Upper lobe of right lung (tissue), 1 donor: ENCODE data around the gene RNF152. TPM values are rescaled to one million over a fixed set of nuclear protein-coding genes. Genes with fewer than 3 reads are reported as not detected.

Experiments
- ATAC-seq: fragments of 200-7000 bp; cut with Tn5 transposase; one replicate; pipeline ENCODE4 v1.9.1; 2020; ENCODE audit warnings: mild to moderate bottlenecking, moderate library complexity
- DNase-seq: peaks from one replicate; pipeline ENCODE4 v3.0.0-alpha.2; 2020
- H3K27ac ChIP-seq: fragments of 200-600 bp; one replicate; pipeline ENCODE4 v1.8.0; 2022
- H3K27me3 ChIP-seq: fragments of 200-600 bp; one replicate; pipeline ENCODE4 v1.8.0; 2022; ENCODE audit warnings: mild to moderate bottlenecking
- H3K36me3 ChIP-seq: fragments of 200-600 bp; one replicate; pipeline ENCODE4 v1.8.0; 2022
- H3K4me1 ChIP-seq: fragments of 200-600 bp; one replicate; pipeline ENCODE4 v1.8.0; 2022
- H3K4me3 ChIP-seq: fragments of 200-600 bp; one replicate; pipeline ENCODE4 v1.8.0; 2022; ENCODE audit warnings: mild to moderate bottlenecking
- H3K9me3 ChIP-seq: fragments of 200-600 bp; one replicate; pipeline ENCODE4 v1.8.0; 2022
- CTCF ChIP-seq: fragments of 200-600 bp; IDR thresholded peaks from one replicate; pipeline ENCODE4 v1.8.0; 2022; ENCODE audit warnings: antibody characterized with exemption
- intact Hi-C: fragments of 100-400 bp; cut with DNase I; formaldehyde crosslinking; loops from one replicate; pipeline ENCODE4 v1.11.0; 2022
- total RNA-seq: library from RNA; stranded (reverse); fragmentation: NEBNext Ultra II Directional; extraction: Animal tissue kit (Norgen Biotek cat#: 25700); gene quantifications from one replicate; pipeline ENCODE4 v1.2.1, GENCODE V29; 2021
- donor health status: DM: no; HTN: yes; CAD: no; lungs with severe emphysema.

The RNF152 gene
- total RNA-seq, 1 donor from 2014 or later = 21.2 TPM

DNA sequence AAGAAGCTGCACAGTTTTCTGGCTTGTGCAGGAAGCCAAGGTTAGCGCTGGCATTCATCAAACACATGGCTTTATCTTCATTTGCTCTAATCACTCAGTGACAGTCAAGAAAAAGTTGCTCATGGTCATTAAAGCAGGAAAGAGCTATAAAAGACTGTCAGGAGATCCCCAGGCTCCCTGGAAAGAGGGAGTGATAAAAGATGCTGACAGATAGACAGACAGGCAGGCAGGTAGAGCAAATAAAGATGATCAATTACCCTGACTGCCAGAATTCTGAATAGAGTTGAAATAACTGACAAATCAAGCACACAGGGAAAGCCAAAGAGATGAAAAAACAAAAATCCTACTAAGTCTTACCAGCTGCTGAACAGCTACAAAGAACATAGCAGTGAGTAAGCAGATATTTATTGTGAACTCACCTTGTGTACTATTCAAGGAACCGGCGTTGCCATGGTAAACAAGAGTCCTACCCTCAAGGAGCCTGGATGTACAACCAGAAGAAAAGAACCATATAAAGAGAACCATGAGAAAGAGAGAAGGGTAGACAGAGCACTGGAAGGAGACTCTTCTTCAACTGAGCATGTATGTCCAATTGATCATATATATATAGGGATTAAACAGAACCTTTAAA, 68.0 kb downstream of the RNF152 start:
- Histone ChIP-seq H3K27ac (no peak overlapping the region), H3K4me1 (no peaks in the 10 kb centered on the region), H3K27me3 (no peaks in the 10 kb centered on the region), H3K36me3 (no peaks in the 10 kb centered on the region), H3K4me3 (no peak overlapping the region), H3K9me3 (no peaks in the 10 kb centered on the region)
- TF ChIP-seq CTCF = no peak
- intact Hi-C loops = no loop called here
- no peak for DNase-seq
- no peak for ATAC-seq

- TF ChIP-seq CTCF = no peak
- no peak for DNase-seq
- intact Hi-C loops = no loop called here
- Histone ChIP-seq H3K9me3 (no peaks in the 10 kb centered on the region), H3K27me3 (no peaks in the 10 kb centered on the region), H3K4me1 (no peaks in the 10 kb centered on the region), H3K27ac (no peak overlapping the region), H3K4me3 (no peak overlapping the region), H3K36me3 (no peaks in the 10 kb centered on the region)
- no peak for ATAC-seq
These were observed 69.2 kb downstream of the RNF152 start for GRCh38 chr18:61823595-61823994.

GRCh38 chr18:61822879-61823278, 69.9 kb downstream of the RNF152 start:
- DNase-seq (no peak), ATAC-seq (no peak)
- Histone ChIP-seq H3K4me3 (no peak overlapping the region), H3K27me3 (no peaks in the 10 kb centered on the region), H3K9me3 (no peaks in the 10 kb centered on the region), H3K27ac (no peak overlapping the region), H3K4me1 (no peaks in the 10 kb centered on the region), H3K36me3 (no peaks in the 10 kb centered on the region)
- TF ChIP-seq CTCF = no peak
- intact Hi-C loops = no loop called here

DNA sequence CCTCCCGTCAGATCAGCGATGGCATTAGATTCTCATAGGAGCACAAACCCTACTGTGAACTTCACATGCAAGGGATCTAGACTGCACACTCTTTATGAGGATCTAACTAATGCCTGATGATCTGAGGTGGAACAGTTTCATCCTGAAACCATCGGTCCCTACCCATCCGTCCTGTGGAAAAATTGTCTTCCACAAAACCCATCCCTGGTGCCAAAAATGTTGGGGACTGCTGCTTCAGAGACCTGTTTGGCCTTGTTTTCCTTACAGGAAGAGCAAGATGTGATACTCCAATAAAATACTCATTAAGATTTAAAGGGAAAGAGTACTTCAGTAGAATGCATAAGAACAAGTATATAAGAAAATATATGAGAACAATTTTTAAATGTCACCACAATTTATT, 71.1 kb downstream of the RNF152 start:
- no peak overlapping the region for H3K4me3 ChIP-seq
- no peak overlapping the region for H3K27ac ChIP-seq
- no peak for ATAC-seq
- no peaks in the 10 kb centered on the region for H3K4me1 ChIP-seq
- no peaks in the 10 kb centered on the region for H3K9me3 ChIP-seq
- no peaks in the 10 kb centered on the region for H3K36me3 ChIP-seq
- no peaks in the 10 kb centered on the region for H3K27me3 ChIP-seq
- intact Hi-C loops = no loop called here
- no peak for TF ChIP-seq CTCF
- DNase-seq = no peak

- DNase-seq = no peak
- Histone ChIP-seq H3K9me3 (no peaks in the 10 kb centered on the region), H3K27me3 (no peaks in the 10 kb centered on the region), H3K36me3 (peaks cover under 1% of the 10 kb centered on the region), H3K4me3 (no peak overlapping the region), H3K4me1 (no peaks in the 10 kb centered on the region), H3K27ac (no peak overlapping the region)
- no peak for ATAC-seq
- TF ChIP-seq CTCF = no peak
- intact Hi-C loops = no loop called here
These were observed 71.9 kb downstream of the RNF152 start for GRCh38 chr18:61820882-61821281.

GRCh38 chr18:61817086-61817485, 75.7 kb downstream of the RNF152 start:
- Histone ChIP-seq H3K27me3 (no peaks in the 10 kb centered on the region), H3K4me1 (no peaks in the 10 kb centered on the region), H3K27ac (no peak overlapping the region), H3K36me3 (peaks cover 16% of the 10 kb centered on the region), H3K4me3 (no peak overlapping the region), H3K9me3 (no peaks in the 10 kb centered on the region)
- TF ChIP-seq CTCF = no peak
- no peak for ATAC-seq
- no peak for DNase-seq
- intact Hi-C loops = no loop called here
